GM19463 (cell line): ENCODE data around the gene PXMP2.

ENCODE experiments used
- ATAC-seq: cut with Tn5 transposase; IDR thresholded peaks from one replicate; pipeline ENCODE4 v1.9.1; 2021; ENCODE audit warnings: mild to moderate bottlenecking, moderate library complexity; ENCODE audit not compliant: unreplicated experiment

The PXMP2 gene

DNA sequence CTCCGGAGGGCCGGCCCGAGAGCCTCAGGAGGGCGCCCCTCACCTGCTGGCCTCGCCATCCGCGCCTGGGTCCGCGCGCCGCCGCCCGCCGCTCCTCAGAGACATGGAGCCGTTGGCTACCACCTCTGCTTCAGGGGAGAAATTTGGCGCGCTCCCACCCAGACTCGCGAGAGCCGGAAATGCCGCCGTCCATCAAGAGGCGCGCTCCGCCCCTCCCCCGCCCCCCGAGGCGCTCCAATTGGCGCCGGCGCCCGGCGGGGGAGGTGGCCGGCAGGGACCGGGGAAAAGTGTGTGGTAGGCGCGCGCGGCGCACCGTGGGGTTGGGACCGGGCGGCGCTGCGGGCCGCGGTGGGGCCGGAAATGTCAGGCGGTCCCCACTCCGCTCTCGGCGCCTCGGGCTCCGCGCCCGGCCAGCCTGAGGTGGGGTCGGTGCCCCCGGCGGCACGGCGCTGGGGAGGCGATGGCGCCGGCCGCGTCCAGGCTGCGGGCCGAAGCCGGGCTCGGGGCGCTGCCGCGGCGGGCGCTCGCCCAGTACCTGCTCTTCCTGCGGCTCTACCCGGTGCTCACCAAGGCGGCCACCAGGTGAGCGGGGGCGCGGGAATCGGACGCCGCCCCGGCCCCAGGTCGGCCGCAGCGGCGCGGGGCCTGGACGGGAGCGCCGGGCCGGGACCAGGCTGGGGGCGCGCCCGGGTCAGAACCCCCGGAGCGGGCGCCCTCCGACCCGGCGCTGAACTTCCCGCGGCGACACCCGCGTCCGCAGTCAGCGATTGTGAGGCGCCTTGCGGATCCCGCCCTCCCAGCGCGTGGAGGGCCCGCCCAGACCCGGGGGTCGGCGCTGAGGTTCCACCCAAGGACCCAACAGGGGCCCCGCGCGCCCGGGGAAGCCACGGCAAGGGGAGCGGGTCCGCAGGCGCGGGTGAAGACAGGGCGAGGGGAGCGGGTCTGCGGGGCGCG lies at the start of gene PXMP2, which contains the start of gene POLE:
Gene PXMP2, plus strand, starts transcription at position 377 of the 954 bp plus-strand sequence. Its CDS starts 84 bp downstream, at position 461.
Gene POLE, minus strand, starts transcription at position 132 of the 954 bp plus-strand sequence. Its CDS starts 27 bp downstream, at position 105.
- peak; percentile 93 for ATAC-seq

- ATAC-seq = no peak
Observed at GRCh38 chr12:132637811-132638210, 49.6 kb upstream of the PXMP2 start.

GRCh38 chr12:132638541-132639408 lies 48.6 kb upstream of the PXMP2 start:
- no peak for ATAC-seq

- ATAC-seq = no peak
Observed at GRCh38 chr12:132639956-132640520, 47.3 kb upstream of the PXMP2 start.

- ATAC-seq = no peak
Observed at GRCh38 chr12:132640936-132641335, 46.5 kb upstream of the PXMP2 start.

DNA sequence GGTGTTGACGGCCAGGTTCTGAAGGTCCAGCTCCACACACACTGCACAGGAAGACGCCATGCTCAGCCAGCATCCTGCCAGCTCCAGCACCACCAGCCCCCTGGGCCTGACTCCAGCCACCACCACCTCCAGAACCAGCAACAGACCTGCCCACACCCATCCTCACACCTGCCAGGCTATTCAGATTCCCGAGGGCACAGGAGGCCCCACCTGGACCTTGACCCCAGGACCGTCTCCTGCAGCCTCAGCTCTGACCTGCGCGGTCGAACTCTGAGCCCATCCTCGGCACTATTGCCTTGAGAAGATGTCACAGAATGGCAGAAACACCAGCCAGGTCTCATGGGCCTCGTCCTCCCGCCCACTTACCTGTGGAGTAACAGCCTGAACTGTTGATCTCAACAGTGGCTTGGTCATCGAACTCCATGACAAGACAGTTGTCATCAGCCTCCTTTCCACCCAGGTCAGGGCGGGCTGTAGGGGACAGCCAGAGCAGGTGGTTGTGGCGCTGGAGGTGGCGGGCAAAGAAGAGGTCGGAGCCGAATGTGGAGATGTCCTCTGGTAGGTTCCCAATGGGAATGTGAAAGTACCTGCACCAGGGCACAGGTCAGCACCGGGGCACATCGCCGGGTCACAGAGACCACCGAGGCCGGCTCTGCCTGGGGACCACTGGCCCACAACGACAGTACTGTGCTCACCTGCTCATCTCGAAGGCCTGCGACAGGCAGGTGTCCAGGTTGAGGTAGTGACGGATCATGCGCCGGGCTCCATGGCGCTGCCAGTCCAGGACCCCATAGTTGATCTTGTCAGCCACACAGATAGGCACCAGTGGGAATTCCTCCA lies 45.4 kb upstream of the PXMP2 start:
- no peak for ATAC-seq

GRCh38 chr12:132642846-132643835 lies 44.2 kb upstream of the PXMP2 start:
- no peak for ATAC-seq

- no peak for ATAC-seq
Observed at GRCh38 chr12:132646850-132647249, 40.5 kb upstream of the PXMP2 start.

- ATAC-seq = no peak
Observed at GRCh38 chr12:132647858-132648257, 39.5 kb upstream of the PXMP2 start.

DNA sequence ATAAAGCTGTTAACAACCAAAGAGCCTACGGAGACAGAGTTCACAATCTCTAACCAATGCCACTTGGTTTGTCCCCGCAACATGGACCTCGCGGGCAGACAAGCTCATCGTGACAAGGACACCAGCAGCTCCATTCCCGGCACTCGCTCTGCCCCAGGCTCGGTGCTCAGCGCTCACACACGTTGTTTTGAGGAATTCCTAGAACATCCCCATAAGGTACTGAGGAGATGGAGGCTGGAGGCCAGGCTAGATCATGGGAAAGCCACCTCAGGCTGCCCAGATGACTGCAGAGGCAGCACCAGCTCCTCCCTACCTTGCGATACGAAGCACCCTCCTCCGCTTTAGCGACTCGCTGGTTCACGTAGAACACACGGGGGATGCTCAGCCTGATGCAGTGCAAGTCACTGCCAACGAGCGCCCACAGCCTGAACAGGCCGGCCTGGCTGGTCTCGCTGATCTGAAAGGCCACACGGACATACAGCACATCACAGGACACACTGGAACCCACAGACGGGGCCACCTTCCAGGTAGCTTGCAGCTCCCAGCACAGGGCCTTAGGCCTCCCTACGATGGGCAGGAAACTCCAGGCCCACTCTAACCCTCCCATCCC lies 38.7 kb upstream of the PXMP2 start:
- ATAC-seq = no peak

- no peak for ATAC-seq
Observed at GRCh38 chr12:132649226-132649945, 38.0 kb upstream of the PXMP2 start.

- ATAC-seq = no peak
Observed at GRCh38 chr12:132651444-132652100, 35.8 kb upstream of the PXMP2 start.

GRCh38 chr12:132653567-132654290 lies 33.7 kb upstream of the PXMP2 start:
- no peak for ATAC-seq

- no peak for ATAC-seq
Observed at GRCh38 chr12:132657004-132657727, 30.2 kb upstream of the PXMP2 start.

DNA sequence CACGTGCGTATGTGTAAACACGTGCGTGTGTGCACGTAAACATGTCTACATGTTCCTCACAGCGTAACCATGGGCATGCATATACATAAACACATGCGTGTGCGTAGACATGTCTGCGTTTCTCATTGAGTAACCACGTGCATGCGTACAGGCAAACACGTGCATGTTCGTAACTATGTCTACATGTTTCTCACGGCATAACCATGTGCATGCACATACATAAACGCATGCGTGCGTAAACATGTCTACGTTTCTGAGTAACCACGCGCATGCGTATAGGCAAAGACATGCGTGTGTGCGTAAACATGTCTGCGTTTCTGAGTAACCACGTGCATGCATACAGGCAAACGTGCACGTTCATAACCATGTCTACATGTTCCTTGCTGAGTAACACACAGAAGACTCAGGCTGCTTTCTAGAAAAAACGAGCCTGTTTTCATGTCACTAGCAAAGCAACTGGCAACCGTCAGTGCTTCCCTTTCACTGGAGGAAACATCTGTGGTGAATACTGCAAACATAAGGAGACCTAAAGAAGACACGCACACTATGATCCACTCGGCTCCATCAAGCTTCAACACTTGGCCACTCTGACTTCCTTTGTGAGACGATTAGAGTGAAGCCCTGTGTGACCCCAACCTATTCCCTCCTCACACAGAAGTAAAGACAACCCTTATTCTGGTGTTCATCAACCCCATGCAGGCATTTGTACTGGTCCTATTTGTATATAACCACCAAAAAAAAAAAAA lies 29.1 kb upstream of the PXMP2 start:
- no peak for ATAC-seq
